SK-N-SH treated with all-trans-retinoic acid at 6 μM for 48 hours (cell line): ENCODE data around the gene USHBP1.

ENCODE experiments used
- ATAC-seq: fragments of 200-7000 bp; cut with Tn5 transposase; 3 replicates; pipeline ENCODE4 v1.9.1; 2020; ENCODE audit warnings: mild to moderate bottlenecking, moderate library complexity
- ARNTL ChIP-seq: fragments of 450-650 bp; formaldehyde crosslinking; IDR thresholded peaks from 2 replicates; pipeline ENCODE4 v1.5.0; 2020; ENCODE audit warnings: low read depth, mild to moderate bottlenecking, moderate library complexity, borderline replicate concordance
- BACH2 ChIP-seq: fragments of 250-450 bp; sonication (Bioruptor Pico); IDR thresholded peaks from 2 replicates; pipeline ENCODE4 v1.9.0; 2021; ENCODE audit warnings: mild to moderate bottlenecking, borderline replicate concordance
- CSDC2 ChIP-seq: fragments of 250-450 bp; sonication (Bioruptor Pico); IDR thresholded peaks from 2 replicates; pipeline ENCODE4 v1.5.0; 2020; ENCODE audit warnings: mild to moderate bottlenecking, moderate library complexity
- ESRRG ChIP-seq: fragments of 250-450 bp; sonication (Bioruptor Pico); IDR thresholded peaks from 2 replicates; pipeline ENCODE4 v1.6.1; 2021; ENCODE audit warnings: mild to moderate bottlenecking
- GLIS3 ChIP-seq: fragments of 250-450 bp; sonication (Bioruptor Pico); IDR thresholded peaks from 2 replicates; pipeline ENCODE4 v1.5.0; 2020; ENCODE audit warnings: mild to moderate bottlenecking, moderate library complexity
- ISL1 ChIP-seq: fragments of 250-450 bp; sonication (Bioruptor Pico); IDR thresholded peaks from 2 replicates; pipeline ENCODE4 v2.1.2; 2022; ENCODE audit warnings: mild to moderate bottlenecking, moderate library complexity
- OSR1 ChIP-seq: fragments of 250-450 bp; sonication (Bioruptor Pico); IDR thresholded peaks from 2 replicates; pipeline ENCODE4 v1.8.0; 2022; ENCODE audit warnings: moderate library complexity, mild to moderate bottlenecking, inconsistent platforms
- PPARA ChIP-seq: fragments of 250-450 bp; sonication (Bioruptor Pico); IDR thresholded peaks from 2 replicates; pipeline ENCODE4 v1.5.0; 2020; ENCODE audit warnings: mild to moderate bottlenecking, borderline replicate concordance
- RARB ChIP-seq: fragments of 250-450 bp; sonication (Bioruptor Pico); IDR thresholded peaks from 2 replicates; pipeline ENCODE4 v1.8.0; 2021; ENCODE audit warnings: mild to moderate bottlenecking, moderate library complexity
- SNAI2 ChIP-seq: fragments of 250-450 bp; sonication (Bioruptor Pico); IDR thresholded peaks from 2 replicates; pipeline ENCODE4 v1.5.0; 2020; ENCODE audit warnings: mild to moderate bottlenecking, moderate library complexity
- TCF4 ChIP-seq: fragments of 250-450 bp; sonication (Bioruptor Pico); IDR thresholded peaks from 2 replicates; pipeline ENCODE4 v1.8.0; 2021; ENCODE audit warnings: mild to moderate bottlenecking, moderate library complexity, borderline replicate concordance
- TOX ChIP-seq: fragments of 250-450 bp; sonication (Bioruptor Pico); IDR thresholded peaks from 2 replicates; pipeline ENCODE4 v1.8.0; 2021; ENCODE audit warnings: mild to moderate bottlenecking, moderate library complexity, borderline replicate concordance
- ZC3H10 ChIP-seq: fragments of 250-450 bp; sonication (Bioruptor Pico); IDR thresholded peaks from 2 replicates; pipeline ENCODE4 v1.5.1; 2021; ENCODE audit warnings: mild to moderate bottlenecking, moderate library complexity
- ZFP3 ChIP-seq: fragments of 250-450 bp; sonication (Bioruptor Pico); IDR thresholded peaks from 2 replicates; pipeline ENCODE4 v1.5.0; 2020; ENCODE audit warnings: mild to moderate bottlenecking, moderate library complexity
- ZFP30 ChIP-seq: fragments of 450-650 bp; formaldehyde crosslinking; IDR thresholded peaks from 2 replicates; pipeline ENCODE4 v1.5.0; 2022; ENCODE audit warnings: mild to moderate bottlenecking, moderate library complexity
- ZNF565 ChIP-seq: fragments of 450-650 bp; formaldehyde crosslinking; conservative IDR thresholded peaks from 2 replicates; pipeline ENCODE4 v1.5.0; 2020; ENCODE audit warnings: low read depth, mild to moderate bottlenecking, moderate library complexity
- ZNF70 ChIP-seq: fragments of 450-650 bp; formaldehyde crosslinking; IDR thresholded peaks from 2 replicates; pipeline ENCODE4 v1.5.0; 2020; ENCODE audit warnings: mild to moderate bottlenecking, moderate library complexity
- ZNF8 ChIP-seq: fragments of 450-650 bp; formaldehyde crosslinking; IDR thresholded peaks from 2 replicates; pipeline ENCODE4 v1.5.0; 2020; ENCODE audit warnings: mild to moderate bottlenecking, moderate library complexity
- TF ChIP-seq, protein P1 (sequence below): fragments of 250-450 bp; sonication (Bioruptor Pico); IDR thresholded peaks from 2 replicates; pipeline ENCODE4 v1.8.0; 2021; ENCODE audit warnings: low read depth, mild to moderate bottlenecking, moderate library complexity, borderline replicate concordance
- TF ChIP-seq, protein P2 (sequence below): fragments of 250-450 bp; sonication (Bioruptor Pico); IDR thresholded peaks from 2 replicates; pipeline ENCODE4 v1.8.0; 2020; ENCODE audit warnings: mild to moderate bottlenecking, moderate library complexity, borderline replicate concordance
- TF ChIP-seq, protein P3 (sequence below): fragments of 250-450 bp; sonication (Bioruptor Pico); IDR thresholded peaks from 2 replicates; pipeline ENCODE4 v1.5.1; 2021; ENCODE audit warnings: mild to moderate bottlenecking, moderate library complexity
- TF ChIP-seq, protein P4 (sequence below): fragments of 250-450 bp; sonication (Bioruptor Pico); IDR thresholded peaks from 2 replicates; pipeline ENCODE4 v1.5.1; 2020; ENCODE audit warnings: low read depth, mild to moderate bottlenecking, moderate library complexity

The USHBP1 gene

DNA sequence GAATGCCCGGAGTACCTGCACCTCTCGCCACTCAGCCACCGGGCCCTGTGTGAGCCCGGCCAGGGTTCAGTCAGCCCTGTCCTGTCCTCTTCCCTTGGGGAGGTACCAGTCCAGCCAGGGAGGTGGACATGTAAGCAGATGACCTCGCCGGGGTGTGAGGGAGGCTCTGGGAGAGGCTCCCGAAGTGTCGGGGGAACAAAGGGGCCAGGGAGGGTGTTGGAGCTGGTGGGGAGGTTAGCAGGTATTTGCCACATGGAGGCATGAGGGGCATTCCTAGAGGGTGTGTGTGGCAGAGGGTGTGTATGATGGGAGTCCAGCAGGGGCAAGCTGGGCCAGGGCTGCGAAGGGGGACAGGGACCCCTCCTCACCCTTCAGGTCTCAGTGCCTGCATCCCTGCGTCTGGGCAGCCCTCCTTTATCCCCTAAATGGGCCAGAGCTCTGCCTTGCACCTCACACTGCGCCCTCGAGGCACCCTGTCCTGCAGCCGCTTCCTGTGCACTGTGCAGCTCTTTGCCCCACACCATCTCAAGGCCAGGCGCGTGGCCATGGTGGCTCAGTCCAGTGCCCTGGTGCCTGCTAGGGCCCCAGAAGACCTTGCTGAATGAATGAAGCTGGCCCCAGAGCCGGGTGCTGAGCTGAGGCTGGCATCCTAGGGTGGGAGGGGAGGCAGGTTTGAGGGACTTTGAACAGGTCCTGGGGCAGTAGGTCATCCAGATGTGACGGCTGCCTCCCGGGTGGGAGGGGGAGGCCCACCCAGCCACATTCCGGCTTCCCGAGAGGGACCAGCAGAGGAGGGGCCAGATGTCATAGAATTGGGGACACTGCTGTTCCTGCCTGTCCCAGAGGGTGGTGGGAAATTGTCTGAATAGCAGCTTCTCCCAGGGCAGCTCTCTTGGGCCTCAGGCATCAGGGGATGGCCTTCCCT, 47.9 kb upstream of the USHBP1 start:
- no peak for ATAC-seq
- TF ChIP-seq ZFP30 (CRISPR knock-in tag) (no peak), ESRRG (CRISPR knock-in tag) (no peak), PPARA (no peak), TCF4 (CRISPR knock-in tag) (no peak), SNAI2 (CRISPR knock-in tag) (no peak), OSR1 (CRISPR knock-in tag) (no peak), GLIS3 (CRISPR knock-in tag) (no peak), ZNF565 (CRISPR knock-in tag) (no peak), TOX (no peak), ARNTL (CRISPR knock-in tag) (no peak), RARB (no peak), CSDC2 (no peak), BACH2 (CRISPR knock-in tag) (no peak), ZNF8 (CRISPR knock-in tag) (no peak), ZNF70 (no peak), ZFP3 (no peak)
- TF ChIP-seq, protein P1, sequence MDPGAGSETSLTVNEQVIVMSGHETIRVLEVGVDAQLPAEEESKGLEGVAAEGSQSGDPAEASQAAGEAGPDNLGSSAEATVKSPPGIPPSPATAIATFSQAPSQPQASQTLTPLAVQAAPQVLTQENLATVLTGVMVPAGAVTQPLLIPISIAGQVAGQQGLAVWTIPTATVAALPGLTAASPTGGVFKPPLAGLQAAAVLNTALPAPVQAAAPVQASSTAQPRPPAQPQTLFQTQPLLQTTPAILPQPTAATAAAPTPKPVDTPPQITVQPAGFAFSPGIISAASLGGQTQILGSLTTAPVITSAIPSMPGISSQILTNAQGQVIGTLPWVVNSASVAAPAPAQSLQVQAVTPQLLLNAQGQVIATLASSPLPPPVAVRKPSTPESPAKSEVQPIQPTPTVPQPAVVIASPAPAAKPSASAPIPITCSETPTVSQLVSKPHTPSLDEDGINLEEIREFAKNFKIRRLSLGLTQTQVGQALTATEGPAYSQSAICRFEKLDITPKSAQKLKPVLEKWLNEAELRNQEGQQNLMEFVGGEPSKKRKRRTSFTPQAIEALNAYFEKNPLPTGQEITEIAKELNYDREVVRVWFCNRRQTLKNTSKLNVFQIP (CRISPR knock-in tag), result no peak
- TF ChIP-seq, protein P2, sequence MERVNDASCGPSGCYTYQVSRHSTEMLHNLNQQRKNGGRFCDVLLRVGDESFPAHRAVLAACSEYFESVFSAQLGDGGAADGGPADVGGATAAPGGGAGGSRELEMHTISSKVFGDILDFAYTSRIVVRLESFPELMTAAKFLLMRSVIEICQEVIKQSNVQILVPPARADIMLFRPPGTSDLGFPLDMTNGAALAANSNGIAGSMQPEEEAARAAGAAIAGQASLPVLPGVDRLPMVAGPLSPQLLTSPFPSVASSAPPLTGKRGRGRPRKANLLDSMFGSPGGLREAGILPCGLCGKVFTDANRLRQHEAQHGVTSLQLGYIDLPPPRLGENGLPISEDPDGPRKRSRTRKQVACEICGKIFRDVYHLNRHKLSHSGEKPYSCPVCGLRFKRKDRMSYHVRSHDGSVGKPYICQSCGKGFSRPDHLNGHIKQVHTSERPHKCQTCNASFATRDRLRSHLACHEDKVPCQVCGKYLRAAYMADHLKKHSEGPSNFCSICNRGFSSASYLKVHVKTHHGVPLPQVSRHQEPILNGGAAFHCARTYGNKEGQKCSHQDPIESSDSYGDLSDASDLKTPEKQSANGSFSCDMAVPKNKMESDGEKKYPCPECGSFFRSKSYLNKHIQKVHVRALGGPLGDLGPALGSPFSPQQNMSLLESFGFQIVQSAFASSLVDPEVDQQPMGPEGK, result no peak
- TF ChIP-seq, protein P3, sequence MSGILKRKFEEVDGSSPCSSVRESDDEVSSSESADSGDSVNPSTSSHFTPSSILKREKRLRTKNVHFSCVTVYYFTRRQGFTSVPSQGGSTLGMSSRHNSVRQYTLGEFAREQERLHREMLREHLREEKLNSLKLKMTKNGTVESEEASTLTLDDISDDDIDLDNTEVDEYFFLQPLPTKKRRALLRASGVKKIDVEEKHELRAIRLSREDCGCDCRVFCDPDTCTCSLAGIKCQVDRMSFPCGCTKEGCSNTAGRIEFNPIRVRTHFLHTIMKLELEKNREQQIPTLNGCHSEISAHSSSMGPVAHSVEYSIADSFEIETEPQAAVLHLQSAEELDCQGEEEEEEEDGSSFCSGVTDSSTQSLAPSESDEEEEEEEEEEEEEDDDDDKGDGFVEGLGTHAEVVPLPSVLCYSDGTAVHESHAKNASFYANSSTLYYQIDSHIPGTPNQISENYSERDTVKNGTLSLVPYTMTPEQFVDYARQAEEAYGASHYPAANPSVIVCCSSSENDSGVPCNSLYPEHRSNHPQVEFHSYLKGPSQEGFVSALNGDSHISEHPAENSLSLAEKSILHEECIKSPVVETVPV (CRISPR knock-in tag), result no peak

DNA sequence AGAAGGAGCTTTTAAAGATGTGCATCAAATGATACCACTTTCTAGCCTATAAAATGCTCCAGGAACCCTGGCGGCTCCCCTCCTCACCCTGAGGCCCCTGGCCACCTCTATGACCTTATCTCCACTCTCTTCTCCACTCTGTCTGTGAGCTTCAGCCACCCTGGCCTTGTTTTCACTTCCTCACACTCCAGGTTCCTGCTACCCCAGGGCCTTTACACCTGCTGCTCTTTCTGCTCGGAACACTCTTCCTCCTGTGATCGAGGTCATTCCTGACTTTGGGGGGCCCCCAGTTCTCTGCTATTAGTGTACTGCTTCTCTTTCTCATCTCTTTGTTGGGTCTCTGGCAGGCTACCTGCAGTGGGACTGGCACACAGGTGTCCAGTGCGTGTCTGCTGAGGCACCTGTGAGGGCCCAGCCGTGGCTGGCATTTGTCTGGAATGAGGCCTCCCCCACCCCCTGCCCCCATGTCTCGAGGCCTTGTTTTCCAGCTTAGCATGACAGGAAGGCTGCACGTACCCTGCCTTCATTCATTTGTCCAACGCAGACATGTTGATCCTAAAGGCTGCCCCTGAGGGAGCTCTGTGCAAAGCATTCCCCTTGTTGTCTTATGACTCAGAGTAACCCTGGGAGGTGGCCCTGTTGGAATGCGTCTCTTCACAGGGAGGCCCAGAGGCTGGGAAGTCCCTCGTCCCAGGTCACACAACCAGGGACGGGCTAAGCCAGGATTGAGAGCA, 47.1 kb upstream of the USHBP1 start:
- no peak for ATAC-seq
- TF ChIP-seq, protein P1 (CRISPR knock-in tag), result no peak
- TF ChIP-seq ARNTL (CRISPR knock-in tag) (no peak), ZNF70 (no peak)

DNA sequence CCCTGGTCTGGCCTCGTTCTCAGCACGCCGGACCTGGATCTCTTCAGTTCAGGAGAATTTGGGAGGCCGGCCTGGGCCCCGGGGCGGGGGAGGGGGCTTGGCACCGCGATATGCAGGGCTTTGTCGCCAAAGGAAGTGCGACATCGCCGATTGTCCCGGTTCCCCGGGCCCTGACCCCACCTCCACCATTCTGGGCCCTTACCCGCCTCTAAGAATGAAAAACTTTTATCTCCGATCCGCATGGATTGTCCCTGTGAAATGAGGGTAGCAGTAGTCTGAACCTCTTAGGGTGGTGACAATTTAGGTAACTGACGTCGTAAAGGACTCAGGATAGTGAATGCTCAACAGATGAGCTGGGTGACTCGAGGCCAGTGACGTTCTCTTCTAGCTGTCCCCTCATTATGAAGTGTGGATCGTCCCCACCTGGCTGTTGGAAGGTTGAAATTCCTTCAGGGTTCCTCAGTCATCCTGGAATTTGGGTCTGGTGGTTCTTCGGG, 45.5 kb upstream of the USHBP1 start:
- TF ChIP-seq ZNF8 (CRISPR knock-in tag), result no peak
- TF ChIP-seq, protein P2, result no peak
- no peak for TF ChIP-seq BACH2 (CRISPR knock-in tag)
- no peak for TF ChIP-seq ISL1 (CRISPR knock-in tag)
- TF ChIP-seq GLIS3 (CRISPR knock-in tag), result no peak
- no peak for TF ChIP-seq PPARA
- no peak for TF ChIP-seq CSDC2
- no peak for TF ChIP-seq ZFP3
- TF ChIP-seq ZNF565 (CRISPR knock-in tag), result no peak
- TF ChIP-seq TCF4 (CRISPR knock-in tag), result no peak
- TF ChIP-seq ZFP30 (CRISPR knock-in tag), result no peak
- TF ChIP-seq TOX, result no peak
- TF ChIP-seq ARNTL (CRISPR knock-in tag), result no peak
- TF ChIP-seq OSR1 (CRISPR knock-in tag), result no peak
- TF ChIP-seq ESRRG (CRISPR knock-in tag), result no peak
- no peak for TF ChIP-seq ZC3H10 (CRISPR knock-in tag)
- TF ChIP-seq, protein P3 (CRISPR knock-in tag), result no peak
- TF ChIP-seq, protein P4, sequence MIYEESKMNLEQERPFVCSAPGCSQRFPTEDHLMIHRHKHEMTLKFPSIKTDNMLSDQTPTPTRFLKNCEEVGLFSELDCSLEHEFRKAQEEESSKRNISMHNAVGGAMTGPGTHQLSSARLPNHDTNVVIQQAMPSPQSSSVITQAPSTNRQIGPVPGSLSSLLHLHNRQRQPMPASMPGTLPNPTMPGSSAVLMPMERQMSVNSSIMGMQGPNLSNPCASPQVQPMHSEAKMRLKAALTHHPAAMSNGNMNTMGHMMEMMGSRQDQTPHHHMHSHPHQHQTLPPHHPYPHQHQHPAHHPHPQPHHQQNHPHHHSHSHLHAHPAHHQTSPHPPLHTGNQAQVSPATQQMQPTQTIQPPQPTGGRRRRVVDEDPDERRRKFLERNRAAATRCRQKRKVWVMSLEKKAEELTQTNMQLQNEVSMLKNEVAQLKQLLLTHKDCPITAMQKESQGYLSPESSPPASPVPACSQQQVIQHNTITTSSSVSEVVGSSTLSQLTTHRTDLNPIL (CRISPR knock-in tag), result no peak
- no peak for TF ChIP-seq SNAI2 (CRISPR knock-in tag)
- ATAC-seq, result no peak
